ENCODE measurements around the gene TTLL12. TPM values are rescaled to one million over a fixed set of nuclear protein-coding genes. Genes with fewer than 3 reads are reported as not detected.

TTLL12 gene
- total and polyA plus RNA-seq, 2 of the 8 experiments (the other 6 are each of a cell fraction or from before 2014, with no cell fraction given): 101 to 124 TPM

DNA sequence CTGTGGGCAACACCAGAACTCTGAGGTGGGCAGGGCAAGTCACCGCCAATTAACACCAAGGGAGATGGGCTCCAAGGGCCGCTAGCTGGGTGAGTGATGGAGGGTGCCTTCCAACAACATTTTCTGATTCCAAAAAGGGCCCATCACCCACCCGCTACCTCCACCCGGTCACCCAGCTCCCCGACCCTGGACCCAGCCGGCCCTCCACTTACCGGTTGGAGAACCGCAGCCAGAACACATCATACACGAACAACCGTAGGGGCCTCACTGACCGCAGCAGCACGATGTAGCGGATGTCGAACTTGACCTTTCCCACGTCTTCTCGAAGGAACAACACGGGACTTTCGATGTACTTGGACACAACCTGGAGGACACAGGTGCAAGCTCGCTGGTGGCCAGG is 14.7 kb downstream of the TTLL12 start:
- Histone ChIP-seq H3K9ac (replicated peaks in 1 of 4; ENCODE audit: extremely low read depth in 1 of 4, low read depth in 3 of 4, low read length in 3 of 4) (no peak overlapping the region), H3K27ac (ENCODE audit: low read depth, low read length) (no peak overlapping the region), H3K23ac (ENCODE audit: insufficient read length) (no peak overlapping the region), H2BK15ac (ENCODE audit: low read length) (no peak overlapping the region), H4K91ac (replicated peaks; ENCODE audit: insufficient read length, low read length) (no peak overlapping the region), H3K36me3 (ENCODE audit: control insufficient read depth in 2 of 4, insufficient read depth in 4 of 4, low read length in 3 of 4) (peaks cover 31 to 69% (median 64%) of the 10 kb centered on the region in 4 experiments), H2BK20ac (ENCODE audit: low read length) (no peak overlapping the region), H3K79me1 (ENCODE audit: low read depth, low read length) (no peaks in the 10 kb centered on the region), H2AFZ (ENCODE audit: low read length) (no peak overlapping the region), H3K23me2 (ENCODE audit: low read depth, low read length) (no peaks in the 10 kb centered on the region), H3K79me2 (ENCODE audit: control insufficient read depth in 1 of 2, insufficient read depth in 2 of 2, low read length in 2 of 2) (no peaks in the 10 kb centered on the region), H2BK12ac (ENCODE audit: low read depth, low read length) (no peak overlapping the region), H3K56ac (replicated peaks; ENCODE audit: insufficient read length, low read depth, low read length) (no peak overlapping the region), H3K4me2 (ENCODE audit: insufficient read depth in 1 of 2, low read depth in 2 of 2, low read length in 2 of 2) (no peak overlapping the region), H3K14ac (ENCODE audit: insufficient read length) (no peak overlapping the region), H3K18ac (ENCODE audit: extremely low read depth, low read length) (no peak overlapping the region), H2AK5ac (ENCODE audit: low read depth, low read length) (no peak overlapping the region), H3K4ac (replicated peaks; ENCODE audit: insufficient read length, low read depth, low read length) (no peak overlapping the region), H3K4me1 (replicated peaks in 1 of 4; ENCODE audit: control insufficient read depth in 3 of 4, insufficient read depth in 4 of 4, low read length in 3 of 4) (no peaks in the 10 kb centered on the region), H2BK120ac (replicated peaks; ENCODE audit: low read depth, low read length) (no peak overlapping the region), H3K27me3 (replicated peaks in 1 of 4; ENCODE audit: control insufficient read depth in 3 of 4, extremely low read depth in 1 of 4, insufficient read depth in 3 of 4, low read length in 3 of 4) (no peaks in the 10 kb centered on the region), H2BK5ac (ENCODE audit: low read depth, low read length) (no peak overlapping the region), H4K5ac (ENCODE audit: insufficient read length, low read depth, low read length) (no peak overlapping the region), H4K20me1 (replicated peaks in 1 of 2; ENCODE audit: control insufficient read depth in 1 of 2, insufficient read depth in 2 of 2, low read length in 2 of 2) (peaks cover 7 to 14% of the 10 kb centered on the region in 2 experiments), H3K4me3 (ENCODE audit: extremely low read depth in 1 of 4, insufficient read depth in 2 of 4, low read depth in 3 of 4, low read length in 4 of 4) (no peak overlapping the region), H4K8ac (ENCODE audit: extremely low read depth, insufficient read depth, low read length) (no peak overlapping the region), H3K9me3 (ENCODE audit: insufficient read depth in 2 of 2, low read depth in 1 of 2, low read length in 1 of 2) (no peaks in the 10 kb centered on the region)
- POLR2A ChIA-PET (ENCODE audit: partially characterized antibody): interaction anchor here (0.6 to 1.9 kb wide), 5 partner anchors 8 to 55 kb away, joined by 3 to 5 read pairs (median 4); no protein-coding TSS in a partner anchor
- no peak for DNase-seq (ENCODE audit: low read depth in 1 of 2, low spot score in 2 of 2)
- TF ChIP-seq CEBPB (IDR thresholded peaks at IDR 0.05; ENCODE audit: low read depth, low read length): no peak
- TF ChIP-seq, protein P1, sequence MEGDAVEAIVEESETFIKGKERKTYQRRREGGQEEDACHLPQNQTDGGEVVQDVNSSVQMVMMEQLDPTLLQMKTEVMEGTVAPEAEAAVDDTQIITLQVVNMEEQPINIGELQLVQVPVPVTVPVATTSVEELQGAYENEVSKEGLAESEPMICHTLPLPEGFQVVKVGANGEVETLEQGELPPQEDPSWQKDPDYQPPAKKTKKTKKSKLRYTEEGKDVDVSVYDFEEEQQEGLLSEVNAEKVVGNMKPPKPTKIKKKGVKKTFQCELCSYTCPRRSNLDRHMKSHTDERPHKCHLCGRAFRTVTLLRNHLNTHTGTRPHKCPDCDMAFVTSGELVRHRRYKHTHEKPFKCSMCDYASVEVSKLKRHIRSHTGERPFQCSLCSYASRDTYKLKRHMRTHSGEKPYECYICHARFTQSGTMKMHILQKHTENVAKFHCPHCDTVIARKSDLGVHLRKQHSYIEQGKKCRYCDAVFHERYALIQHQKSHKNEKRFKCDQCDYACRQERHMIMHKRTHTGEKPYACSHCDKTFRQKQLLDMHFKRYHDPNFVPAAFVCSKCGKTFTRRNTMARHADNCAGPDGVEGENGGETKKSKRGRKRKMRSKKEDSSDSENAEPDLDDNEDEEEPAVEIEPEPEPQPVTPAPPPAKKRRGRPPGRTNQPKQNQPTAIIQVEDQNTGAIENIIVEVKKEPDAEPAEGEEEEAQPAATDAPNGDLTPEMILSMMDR (IDR thresholded peaks at IDR 0.05; ENCODE audit: control extremely low read depth in 1 of 3, insufficient read depth in 1 of 3, low read depth in 1 of 3, low read length in 3 of 3): no peak
- no peak for TF ChIP-seq KDM4A (IDR thresholded peaks at IDR 0.05; ENCODE audit: low read depth, low read length, severe bottlenecking)
- TF ChIP-seq POU5F1 (IDR thresholded peaks at IDR 0.05; ENCODE audit: low read depth, low read length): no peak
- FAIRE-seq: no peak
- CTCF ChIA-PET (ENCODE audit: partially characterized antibody): interaction anchor here (0.7 to 1.1 kb wide), 2 partner anchors 13 to 174 kb away, joined by 3 read pairs; no protein-coding TSS in a partner anchor
- WGBS, 2 experiments (ENCODE audit: extremely low coverage in 1 of 2, insufficient coverage in 1 of 2, insufficient read length in 1 of 2, insufficient replicate concordance in 2 of 2, low coverage in 1 of 2, low lambda C conversion rate in 2 of 2, missing lambda C conversion rate in 1 of 2): 94% methylated on average over 19 of the region's 19 CpGs; no CpG with 5 or more reads in 1 of the 2 experiments
